ENCODE results near the gene RND2. TPM values are rescaled to one million over a fixed set of nuclear protein-coding genes. Genes with fewer than 3 reads are reported as not detected.
A peak's percentile ranks its signal among the peaks of the same experiment; 100 is the strongest.

The RND2 gene
- total and polyA plus RNA-seq, 2 of the 13 experiments (the other 11 are each of a cell fraction or from before 2014, with no cell fraction given): 0.05 to 0.11 TPM

DNA sequence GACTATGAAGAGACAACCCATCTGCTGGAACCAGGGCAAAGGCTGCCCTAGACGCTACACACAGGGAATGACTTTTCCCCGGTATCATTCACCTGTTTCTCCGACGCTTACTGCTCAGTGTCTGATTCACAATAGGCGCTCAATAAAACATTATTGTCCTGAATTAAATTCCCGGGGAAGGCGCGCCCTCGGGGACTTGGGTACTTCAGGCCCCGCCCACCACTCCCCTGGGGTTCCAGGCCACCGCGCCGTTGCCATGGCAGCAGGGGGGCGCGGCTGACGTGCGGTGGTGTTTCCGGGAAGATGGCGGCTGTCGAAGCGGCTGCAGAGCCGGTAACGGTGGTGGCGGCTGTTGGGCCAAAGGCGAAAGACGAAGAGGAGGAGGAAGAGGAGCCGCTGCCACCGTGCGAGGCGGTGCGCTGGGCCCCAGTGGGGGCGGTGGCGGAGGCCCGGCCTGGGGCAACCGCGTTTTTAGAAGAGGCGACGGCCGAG lies 44.7 kb upstream of the RND2 start, which contains the start of gene RUNDC1 (continued):
- TF ChIP-seq, protein P1, sequence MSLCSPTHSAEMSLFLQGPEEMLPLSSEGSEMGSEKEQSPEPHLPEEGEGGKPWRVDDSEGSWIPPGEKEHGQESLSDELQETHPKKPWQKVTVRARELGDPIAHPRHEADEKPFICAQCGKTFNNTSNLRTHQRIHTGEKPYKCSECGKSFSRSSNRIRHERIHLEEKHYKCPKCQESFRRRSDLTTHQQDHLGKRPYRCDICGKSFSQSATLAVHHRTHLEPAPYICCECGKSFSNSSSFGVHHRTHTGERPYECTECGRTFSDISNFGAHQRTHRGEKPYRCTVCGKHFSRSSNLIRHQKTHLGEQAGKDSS (CRISPR knock-in tag; IDR thresholded peaks at IDR 0.05; ENCODE audit: borderline replicate concordance, low read depth): 0 out of 2 replicates have a peak, but pooled peaks have one; percentile 19
- TF ChIP-seq HES4 (CRISPR knock-in tag; IDR thresholded peaks at IDR 0.05; ENCODE audit: borderline replicate concordance) (no peak), AGO1 (IDR thresholded peaks at IDR 0.05; ENCODE audit: low read depth, low read length, poor library complexity, severe bottlenecking) (peak; percentile 79), CC2D1A (CRISPR knock-in tag; IDR thresholded peaks at IDR 0.05) (no peak), ZNF83 (CRISPR knock-in tag; IDR thresholded peaks at IDR 0.05; ENCODE audit: borderline replicate concordance) (no peak), HMG20B (CRISPR knock-in tag; conservative IDR thresholded peaks at IDR 0.05) (no peak), ZNF557 (CRISPR knock-in tag; IDR thresholded peaks at IDR 0.05) (no peak), HNRNPUL1 (IDR thresholded peaks at IDR 0.05; ENCODE audit: low read depth, low read length) (no peak), ZMAT3 (CRISPR knock-in tag; conservative IDR thresholded peaks at IDR 0.05) (no peak), ZNF343 (CRISPR knock-in tag; IDR thresholded peaks at IDR 0.05) (no peak), SALL1 (CRISPR knock-in tag; IDR thresholded peaks at IDR 0.05) (no peak; the same call in 1 of the 2 replicates), REL (CRISPR knock-in tag; conservative IDR thresholded peaks at IDR 0.05) (0 out of 2 replicates have a peak, but pooled peaks have one; percentile 5), HOXA7 (CRISPR knock-in tag; IDR thresholded peaks at IDR 0.05) (no peak), ZNF7 (CRISPR knock-in tag; IDR thresholded peaks at IDR 0.05) (0 out of 2 replicates have a peak, but pooled peaks have one; percentile 6), ZSCAN21 (CRISPR knock-in tag; IDR thresholded peaks at IDR 0.05; ENCODE audit: borderline replicate concordance) (no peak), KDM5A (IDR thresholded peaks at IDR 0.05; ENCODE audit: borderline replicate concordance, low read length) (peak; percentile 62; the same call in 1 of the 2 replicates), NFRKB (IDR thresholded peaks at IDR 0.05) (no peak), MEIS1 (CRISPR knock-in tag; IDR thresholded peaks at IDR 0.05; ENCODE audit: borderline replicate concordance) (no peak), NCOR1 (IDR thresholded peaks at IDR 0.05; ENCODE audit: borderline replicate concordance, low read length) (no peak), MAFF (IDR thresholded peaks at IDR 0.05; ENCODE audit: low read depth, low read length) (no peak), PHF20 (CRISPR knock-in tag; IDR thresholded peaks at IDR 0.05) (no peak), ZNF629 (CRISPR knock-in tag; conservative IDR thresholded peaks at IDR 0.05) (no peak)
- TF ChIP-seq, protein P2, sequence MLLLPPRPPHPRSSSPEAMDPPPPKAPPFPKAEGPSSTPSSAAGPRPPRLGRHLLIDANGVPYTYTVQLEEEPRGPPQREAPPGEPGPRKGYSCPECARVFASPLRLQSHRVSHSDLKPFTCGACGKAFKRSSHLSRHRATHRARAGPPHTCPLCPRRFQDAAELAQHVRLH (CRISPR knock-in tag; IDR thresholded peaks at IDR 0.05; ENCODE audit: borderline replicate concordance, low read depth): no peak
- TF ChIP-seq, protein P3, sequence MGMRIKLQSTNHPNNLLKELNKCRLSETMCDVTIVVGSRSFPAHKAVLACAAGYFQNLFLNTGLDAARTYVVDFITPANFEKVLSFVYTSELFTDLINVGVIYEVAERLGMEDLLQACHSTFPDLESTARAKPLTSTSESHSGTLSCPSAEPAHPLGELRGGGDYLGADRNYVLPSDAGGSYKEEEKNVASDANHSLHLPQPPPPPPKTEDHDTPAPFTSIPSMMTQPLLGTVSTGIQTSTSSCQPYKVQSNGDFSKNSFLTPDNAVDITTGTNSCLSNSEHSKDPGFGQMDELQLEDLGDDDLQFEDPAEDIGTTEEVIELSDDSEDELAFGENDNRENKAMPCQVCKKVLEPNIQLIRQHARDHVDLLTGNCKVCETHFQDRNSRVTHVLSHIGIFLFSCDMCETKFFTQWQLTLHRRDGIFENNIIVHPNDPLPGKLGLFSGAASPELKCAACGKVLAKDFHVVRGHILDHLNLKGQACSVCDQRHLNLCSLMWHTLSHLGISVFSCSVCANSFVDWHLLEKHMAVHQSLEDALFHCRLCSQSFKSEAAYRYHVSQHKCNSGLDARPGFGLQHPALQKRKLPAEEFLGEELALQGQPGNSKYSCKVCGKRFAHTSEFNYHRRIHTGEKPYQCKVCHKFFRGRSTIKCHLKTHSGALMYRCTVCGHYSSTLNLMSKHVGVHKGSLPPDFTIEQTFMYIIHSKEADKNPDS (CRISPR knock-in tag; IDR thresholded peaks at IDR 0.05): peak; percentile 12; the same call in 1 of the 2 replicates
- TF ChIP-seq, protein P4, sequence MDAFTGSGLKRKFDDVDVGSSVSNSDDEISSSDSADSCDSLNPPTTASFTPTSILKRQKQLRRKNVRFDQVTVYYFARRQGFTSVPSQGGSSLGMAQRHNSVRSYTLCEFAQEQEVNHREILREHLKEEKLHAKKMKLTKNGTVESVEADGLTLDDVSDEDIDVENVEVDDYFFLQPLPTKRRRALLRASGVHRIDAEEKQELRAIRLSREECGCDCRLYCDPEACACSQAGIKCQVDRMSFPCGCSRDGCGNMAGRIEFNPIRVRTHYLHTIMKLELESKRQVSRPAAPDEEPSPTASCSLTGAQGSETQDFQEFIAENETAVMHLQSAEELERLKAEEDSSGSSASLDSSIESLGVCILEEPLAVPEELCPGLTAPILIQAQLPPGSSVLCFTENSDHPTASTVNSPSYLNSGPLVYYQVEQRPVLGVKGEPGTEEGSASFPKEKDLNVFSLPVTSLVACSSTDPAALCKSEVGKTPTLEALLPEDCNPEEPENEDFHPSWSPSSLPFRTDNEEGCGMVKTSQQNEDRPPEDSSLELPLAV (CRISPR knock-in tag; conservative IDR thresholded peaks at IDR 0.05; ENCODE audit: low read depth): no peak
- TF ChIP-seq, protein P5, sequence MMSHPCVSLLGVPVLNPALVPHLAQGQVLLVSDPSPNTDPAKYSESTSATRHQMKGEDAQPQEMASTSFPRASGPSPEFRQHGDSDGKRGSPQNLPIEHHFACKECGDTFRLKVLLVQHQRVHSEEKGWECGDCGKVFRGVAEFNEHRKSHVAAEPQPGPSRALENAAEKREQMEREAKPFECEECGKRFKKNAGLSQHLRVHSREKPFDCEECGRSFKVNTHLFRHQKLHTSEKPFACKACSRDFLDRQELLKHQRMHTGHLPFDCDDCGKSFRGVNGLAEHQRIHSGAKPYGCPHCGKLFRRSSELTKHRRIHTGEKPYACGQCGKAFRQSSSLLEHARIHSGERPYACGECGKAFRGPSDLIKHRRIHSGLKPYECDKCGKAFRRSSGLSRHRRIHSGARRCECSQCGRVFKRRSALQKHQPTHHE (CRISPR knock-in tag; IDR thresholded peaks at IDR 0.05; ENCODE audit: borderline replicate concordance): no peak

All from HepG2 (cell line).